ENCODE data around the gene OSBPL10. TPM values are rescaled to one million over a fixed set of nuclear protein-coding genes. Genes with fewer than 3 reads are reported as not detected.

OSBPL10 gene
- total RNA-seq, 4 donors from 2014 or later: 30.0 to 49.7 (median 43.7) TPM

DNA sequence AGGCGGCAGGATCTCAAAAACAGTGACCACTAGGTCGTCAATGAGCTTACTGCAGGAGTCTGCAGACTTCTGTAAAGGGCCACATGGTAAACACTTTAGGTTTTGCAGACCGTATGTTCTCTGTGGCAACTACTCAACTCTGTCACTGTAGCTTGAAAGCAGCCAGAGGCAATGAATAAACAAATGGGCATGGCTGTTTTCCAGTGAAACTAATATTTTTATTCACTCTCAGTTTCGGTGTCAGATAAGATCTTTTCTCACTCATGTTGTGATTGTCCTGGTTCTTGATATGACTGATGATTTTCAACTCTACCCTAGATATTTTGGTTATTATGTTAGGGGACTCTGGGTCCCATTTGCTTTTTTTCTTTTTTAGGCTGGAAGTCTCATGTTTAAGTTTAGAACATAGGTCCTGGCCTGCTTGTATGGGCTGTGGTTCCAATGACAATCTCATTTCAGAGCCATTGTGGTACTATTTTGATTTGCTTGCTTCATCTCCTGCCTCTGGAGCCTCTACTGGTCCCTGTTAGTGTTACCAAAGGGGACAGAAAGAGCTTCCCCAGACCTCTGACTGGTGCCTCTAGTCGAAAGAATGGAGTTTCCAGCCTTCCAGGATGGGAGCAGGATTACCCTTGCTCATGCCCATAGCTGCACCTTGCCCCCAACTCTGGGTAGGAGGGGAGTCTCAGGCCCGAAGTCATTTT is 226.3 kb downstream of the OSBPL10 start:
- no peaks in the 10 kb centered on the region for H3K4me1 ChIP-seq
- intact Hi-C loops (cut with DNase I; ENCODE audit: low total_unique reads): no loop called here
- no peaks in the 10 kb centered on the region for H3K9me3 ChIP-seq
- H3K27me3 ChIP-seq: no peaks in the 10 kb centered on the region
- no peaks in the 10 kb centered on the region for H3K36me3 ChIP-seq
- no peak overlapping the region for H3K27ac ChIP-seq
- TF ChIP-seq, protein P1, sequence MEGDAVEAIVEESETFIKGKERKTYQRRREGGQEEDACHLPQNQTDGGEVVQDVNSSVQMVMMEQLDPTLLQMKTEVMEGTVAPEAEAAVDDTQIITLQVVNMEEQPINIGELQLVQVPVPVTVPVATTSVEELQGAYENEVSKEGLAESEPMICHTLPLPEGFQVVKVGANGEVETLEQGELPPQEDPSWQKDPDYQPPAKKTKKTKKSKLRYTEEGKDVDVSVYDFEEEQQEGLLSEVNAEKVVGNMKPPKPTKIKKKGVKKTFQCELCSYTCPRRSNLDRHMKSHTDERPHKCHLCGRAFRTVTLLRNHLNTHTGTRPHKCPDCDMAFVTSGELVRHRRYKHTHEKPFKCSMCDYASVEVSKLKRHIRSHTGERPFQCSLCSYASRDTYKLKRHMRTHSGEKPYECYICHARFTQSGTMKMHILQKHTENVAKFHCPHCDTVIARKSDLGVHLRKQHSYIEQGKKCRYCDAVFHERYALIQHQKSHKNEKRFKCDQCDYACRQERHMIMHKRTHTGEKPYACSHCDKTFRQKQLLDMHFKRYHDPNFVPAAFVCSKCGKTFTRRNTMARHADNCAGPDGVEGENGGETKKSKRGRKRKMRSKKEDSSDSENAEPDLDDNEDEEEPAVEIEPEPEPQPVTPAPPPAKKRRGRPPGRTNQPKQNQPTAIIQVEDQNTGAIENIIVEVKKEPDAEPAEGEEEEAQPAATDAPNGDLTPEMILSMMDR (IDR thresholded peaks at IDR 0.05): no peak
- TF ChIP-seq POLR2A (IDR thresholded peaks at IDR 0.05): no peak
- no peak overlapping the region for H3K4me3 ChIP-seq
- no peak for DNase-seq

DNA sequence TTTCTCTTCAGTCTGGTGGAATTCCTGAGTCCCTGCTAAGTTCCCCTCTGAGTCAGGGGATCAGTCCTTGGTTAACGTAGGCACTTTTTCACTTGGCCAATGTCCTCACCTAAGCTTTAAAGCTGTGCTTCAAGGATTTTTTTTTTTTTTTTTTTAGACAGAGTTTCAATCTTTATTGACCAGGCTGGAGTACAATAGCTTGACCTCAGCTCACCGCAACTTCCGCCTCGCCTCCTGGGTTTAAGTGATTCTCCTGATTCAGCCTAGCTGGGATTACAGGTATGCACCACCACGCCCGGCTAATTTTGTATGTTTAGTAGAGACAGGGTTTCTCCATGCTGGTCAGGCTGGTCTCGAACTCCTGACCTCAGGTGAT is 228.0 kb downstream of the OSBPL10 start:
- Histone ChIP-seq H3K27ac (no peak overlapping the region), H3K9me3 (no peaks in the 10 kb centered on the region), H3K4me3 (no peak overlapping the region), H3K27me3 (no peaks in the 10 kb centered on the region), H3K36me3 (no peaks in the 10 kb centered on the region), H3K4me1 (no peaks in the 10 kb centered on the region)
- intact Hi-C loops (cut with DNase I; ENCODE audit: low total_unique reads): no loop called here
- no peak for DNase-seq
- TF ChIP-seq, protein P1 (IDR thresholded peaks at IDR 0.05): no peak
- no peak for TF ChIP-seq POLR2A (IDR thresholded peaks at IDR 0.05)

DNA sequence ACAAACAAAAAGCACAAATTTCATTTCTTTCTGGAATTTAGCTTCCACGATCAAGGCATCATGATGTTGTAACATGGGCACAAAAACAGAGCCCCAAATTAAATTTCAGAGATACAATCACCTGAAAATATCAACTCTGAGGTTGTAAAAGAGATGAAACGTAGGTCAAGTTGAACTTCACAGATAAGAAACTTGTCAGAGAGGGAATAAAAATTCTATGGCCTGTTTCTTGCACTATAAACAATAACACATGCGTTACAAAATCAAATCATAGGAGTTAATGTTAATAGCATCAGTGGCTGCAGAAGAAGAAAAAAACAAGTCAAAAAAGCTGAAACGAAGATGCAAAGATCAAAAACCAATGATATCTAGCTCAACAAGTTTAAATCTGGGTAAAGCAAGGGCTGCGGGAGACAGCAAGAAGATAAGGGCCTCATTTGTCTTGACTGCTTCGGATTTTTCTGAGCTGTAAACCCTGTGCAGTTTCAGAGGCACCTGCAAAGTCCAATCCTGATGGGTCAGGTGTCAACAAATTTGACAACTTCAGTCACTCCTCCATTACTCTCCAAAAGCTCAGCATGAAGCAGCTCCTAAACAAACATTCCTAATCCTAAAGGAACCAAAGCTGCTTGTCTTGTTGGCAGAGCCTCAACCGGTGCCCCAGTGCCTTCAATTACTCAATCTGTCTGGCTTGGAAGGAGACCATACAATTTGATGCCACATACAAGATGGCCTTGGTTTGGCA is 228.6 kb downstream of the OSBPL10 start:
- Histone ChIP-seq H3K36me3 (no peaks in the 10 kb centered on the region), H3K27me3 (no peaks in the 10 kb centered on the region), H3K4me1 (no peaks in the 10 kb centered on the region), H3K4me3 (no peak overlapping the region), H3K27ac (no peak overlapping the region), H3K9me3 (no peaks in the 10 kb centered on the region)
- intact Hi-C loops (cut with DNase I; ENCODE audit: low total_unique reads): no loop called here
- TF ChIP-seq, protein P1 (IDR thresholded peaks at IDR 0.05): no peak
- no peak for TF ChIP-seq POLR2A (IDR thresholded peaks at IDR 0.05)
- DNase-seq: no peak

DNA sequence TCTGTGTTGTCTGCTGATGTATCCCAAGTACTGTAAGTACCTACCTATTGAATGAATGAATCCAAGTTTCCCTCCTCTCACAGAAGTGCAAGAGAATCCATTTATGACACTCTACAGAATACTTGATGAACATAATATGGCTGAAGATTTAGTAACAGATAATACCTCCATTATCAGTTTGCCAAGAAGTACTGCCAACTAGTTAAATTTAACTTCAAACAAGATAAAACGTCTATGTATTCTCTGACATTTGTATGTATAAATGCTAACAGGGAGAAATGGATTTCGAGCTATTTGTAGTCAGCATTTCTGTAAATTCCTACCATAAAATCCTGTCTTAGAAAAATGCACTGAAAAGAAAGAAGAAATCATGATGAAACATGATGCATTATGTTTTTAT is 230.7 kb downstream of the OSBPL10 start:
- no peak for DNase-seq
- intact Hi-C loops (cut with DNase I; ENCODE audit: low total_unique reads): no loop called here
- H3K27ac ChIP-seq: no peak overlapping the region
- no peaks in the 10 kb centered on the region for H3K4me1 ChIP-seq
- H3K9me3 ChIP-seq: no peaks in the 10 kb centered on the region
- no peak overlapping the region for H3K4me3 ChIP-seq
- TF ChIP-seq POLR2A (IDR thresholded peaks at IDR 0.05): no peak
- TF ChIP-seq, protein P1 (IDR thresholded peaks at IDR 0.05): no peak
- no peaks in the 10 kb centered on the region for H3K36me3 ChIP-seq
- H3K27me3 ChIP-seq: no peaks in the 10 kb centered on the region

DNA sequence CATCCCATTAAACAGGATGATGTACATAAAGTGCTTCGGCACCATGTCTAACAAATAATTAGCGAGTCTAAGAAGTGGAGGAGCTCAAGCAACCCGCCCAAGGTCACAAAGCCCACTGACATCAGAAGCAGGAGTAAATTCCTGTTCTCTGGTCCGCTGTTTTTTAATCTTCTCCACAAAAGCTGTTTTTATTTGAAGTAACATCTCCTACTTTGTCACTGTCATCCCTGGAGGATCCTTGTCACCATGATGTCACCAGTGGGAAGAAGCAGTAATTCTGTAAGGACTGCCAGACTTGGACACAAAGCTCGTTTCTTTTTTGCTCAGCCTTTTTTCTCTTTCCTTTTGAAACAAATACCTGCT is 232.1 kb downstream of the OSBPL10 start:
- no peaks in the 10 kb centered on the region for H3K4me1 ChIP-seq
- TF ChIP-seq POLR2A (IDR thresholded peaks at IDR 0.05): no peak
- TF ChIP-seq, protein P1 (IDR thresholded peaks at IDR 0.05): no peak
- no peak overlapping the region for H3K27ac ChIP-seq
- H3K36me3 ChIP-seq: no peaks in the 10 kb centered on the region
- no peak for DNase-seq
- no peaks in the 10 kb centered on the region for H3K27me3 ChIP-seq
- intact Hi-C loops (cut with DNase I; ENCODE audit: low total_unique reads): no loop called here
- no peak overlapping the region for H3K4me3 ChIP-seq
- H3K9me3 ChIP-seq: no peaks in the 10 kb centered on the region
